SK-N-SH treated with all-trans-retinoic acid at 6 μM for 48 hours (cell line): ENCODE results near the gene TMEM231.

ENCODE experiments used
- ATAC-seq: fragments of 200-7000 bp; cut with Tn5 transposase; 3 replicates; pipeline ENCODE4 v1.9.1; 2020; ENCODE audit warnings: mild to moderate bottlenecking, moderate library complexity
- ARNTL ChIP-seq: fragments of 450-650 bp; formaldehyde crosslinking; IDR thresholded peaks from 2 replicates; pipeline ENCODE4 v1.5.0; 2020; ENCODE audit warnings: low read depth, mild to moderate bottlenecking, moderate library complexity, borderline replicate concordance
- BACH2 ChIP-seq: fragments of 250-450 bp; sonication (Bioruptor Pico); IDR thresholded peaks from 2 replicates; pipeline ENCODE4 v1.9.0; 2021; ENCODE audit warnings: mild to moderate bottlenecking, borderline replicate concordance
- CSDC2 ChIP-seq: fragments of 250-450 bp; sonication (Bioruptor Pico); IDR thresholded peaks from 2 replicates; pipeline ENCODE4 v1.5.0; 2020; ENCODE audit warnings: mild to moderate bottlenecking, moderate library complexity
- ESRRG ChIP-seq: fragments of 250-450 bp; sonication (Bioruptor Pico); IDR thresholded peaks from 2 replicates; pipeline ENCODE4 v1.6.1; 2021; ENCODE audit warnings: mild to moderate bottlenecking
- GLIS3 ChIP-seq: fragments of 250-450 bp; sonication (Bioruptor Pico); IDR thresholded peaks from 2 replicates; pipeline ENCODE4 v1.5.0; 2020; ENCODE audit warnings: mild to moderate bottlenecking, moderate library complexity
- ISL1 ChIP-seq: fragments of 250-450 bp; sonication (Bioruptor Pico); IDR thresholded peaks from 2 replicates; pipeline ENCODE4 v2.1.2; 2022; ENCODE audit warnings: mild to moderate bottlenecking, moderate library complexity
- OSR1 ChIP-seq: fragments of 250-450 bp; sonication (Bioruptor Pico); IDR thresholded peaks from 2 replicates; pipeline ENCODE4 v1.8.0; 2022; ENCODE audit warnings: moderate library complexity, mild to moderate bottlenecking, inconsistent platforms
- SNAI2 ChIP-seq: fragments of 250-450 bp; sonication (Bioruptor Pico); IDR thresholded peaks from 2 replicates; pipeline ENCODE4 v1.5.0; 2020; ENCODE audit warnings: mild to moderate bottlenecking, moderate library complexity
- TCF4 ChIP-seq: fragments of 250-450 bp; sonication (Bioruptor Pico); IDR thresholded peaks from 2 replicates; pipeline ENCODE4 v1.8.0; 2021; ENCODE audit warnings: mild to moderate bottlenecking, moderate library complexity, borderline replicate concordance
- TOX ChIP-seq: fragments of 250-450 bp; sonication (Bioruptor Pico); IDR thresholded peaks from 2 replicates; pipeline ENCODE4 v1.8.0; 2021; ENCODE audit warnings: mild to moderate bottlenecking, moderate library complexity, borderline replicate concordance
- ZC3H10 ChIP-seq: fragments of 250-450 bp; sonication (Bioruptor Pico); IDR thresholded peaks from 2 replicates; pipeline ENCODE4 v1.5.1; 2021; ENCODE audit warnings: mild to moderate bottlenecking, moderate library complexity
- ZFP3 ChIP-seq: fragments of 250-450 bp; sonication (Bioruptor Pico); IDR thresholded peaks from 2 replicates; pipeline ENCODE4 v1.5.0; 2020; ENCODE audit warnings: mild to moderate bottlenecking, moderate library complexity
- ZFP30 ChIP-seq: fragments of 450-650 bp; formaldehyde crosslinking; IDR thresholded peaks from 2 replicates; pipeline ENCODE4 v1.5.0; 2022; ENCODE audit warnings: mild to moderate bottlenecking, moderate library complexity
- ZNF565 ChIP-seq: fragments of 450-650 bp; formaldehyde crosslinking; conservative IDR thresholded peaks from 2 replicates; pipeline ENCODE4 v1.5.0; 2020; ENCODE audit warnings: low read depth, mild to moderate bottlenecking, moderate library complexity
- ZNF70 ChIP-seq: fragments of 450-650 bp; formaldehyde crosslinking; IDR thresholded peaks from 2 replicates; pipeline ENCODE4 v1.5.0; 2020; ENCODE audit warnings: mild to moderate bottlenecking, moderate library complexity
- TF ChIP-seq, protein P1 (sequence below): fragments of 250-450 bp; sonication (Bioruptor Pico); IDR thresholded peaks from 2 replicates; pipeline ENCODE4 v1.5.0; 2020; ENCODE audit warnings: mild to moderate bottlenecking, moderate library complexity
- TF ChIP-seq, protein P2 (sequence below): fragments of 250-450 bp; sonication (Bioruptor Pico); IDR thresholded peaks from 2 replicates; pipeline ENCODE4 v1.8.0; 2020; ENCODE audit warnings: mild to moderate bottlenecking, moderate library complexity, borderline replicate concordance
- TF ChIP-seq, protein P3 (sequence below): fragments of 250-450 bp; sonication (Bioruptor Pico); IDR thresholded peaks from 2 replicates; pipeline ENCODE4 v1.5.1; 2021; ENCODE audit warnings: mild to moderate bottlenecking, moderate library complexity
- TF ChIP-seq, protein P4 (sequence below): fragments of 250-450 bp; sonication (Bioruptor Pico); IDR thresholded peaks from 2 replicates; pipeline ENCODE4 v1.5.1; 2020; ENCODE audit warnings: low read depth, mild to moderate bottlenecking, moderate library complexity
- TF ChIP-seq, protein P5 (sequence below): fragments of 250-450 bp; sonication (Bioruptor Pico); IDR thresholded peaks from 2 replicates; pipeline ENCODE4 v1.8.0; 2021; ENCODE audit warnings: low read depth, mild to moderate bottlenecking, moderate library complexity, borderline replicate concordance

Gene TMEM231

DNA sequence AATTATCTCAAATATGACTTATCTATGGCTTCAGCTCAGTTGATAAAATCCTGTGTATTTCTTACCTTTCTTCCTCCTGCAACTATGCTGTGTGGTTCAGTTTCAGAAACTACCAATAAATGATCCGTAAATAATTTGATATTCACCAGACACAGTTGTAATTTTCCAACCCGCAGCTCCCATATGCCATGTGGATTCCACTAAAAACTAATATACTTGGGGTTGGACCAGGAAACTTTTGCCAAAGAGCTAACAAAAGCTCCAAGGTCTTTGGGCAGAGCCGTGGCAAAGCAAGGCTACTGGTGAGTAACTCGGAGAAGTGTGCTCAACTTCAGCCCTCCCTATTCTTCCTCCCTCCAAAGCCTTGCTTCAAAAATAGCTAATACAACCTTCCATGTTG is 58.5 kb downstream of the TMEM231 start:
- TF ChIP-seq GLIS3 (CRISPR knock-in tag), result no peak
- TF ChIP-seq, protein P1, sequence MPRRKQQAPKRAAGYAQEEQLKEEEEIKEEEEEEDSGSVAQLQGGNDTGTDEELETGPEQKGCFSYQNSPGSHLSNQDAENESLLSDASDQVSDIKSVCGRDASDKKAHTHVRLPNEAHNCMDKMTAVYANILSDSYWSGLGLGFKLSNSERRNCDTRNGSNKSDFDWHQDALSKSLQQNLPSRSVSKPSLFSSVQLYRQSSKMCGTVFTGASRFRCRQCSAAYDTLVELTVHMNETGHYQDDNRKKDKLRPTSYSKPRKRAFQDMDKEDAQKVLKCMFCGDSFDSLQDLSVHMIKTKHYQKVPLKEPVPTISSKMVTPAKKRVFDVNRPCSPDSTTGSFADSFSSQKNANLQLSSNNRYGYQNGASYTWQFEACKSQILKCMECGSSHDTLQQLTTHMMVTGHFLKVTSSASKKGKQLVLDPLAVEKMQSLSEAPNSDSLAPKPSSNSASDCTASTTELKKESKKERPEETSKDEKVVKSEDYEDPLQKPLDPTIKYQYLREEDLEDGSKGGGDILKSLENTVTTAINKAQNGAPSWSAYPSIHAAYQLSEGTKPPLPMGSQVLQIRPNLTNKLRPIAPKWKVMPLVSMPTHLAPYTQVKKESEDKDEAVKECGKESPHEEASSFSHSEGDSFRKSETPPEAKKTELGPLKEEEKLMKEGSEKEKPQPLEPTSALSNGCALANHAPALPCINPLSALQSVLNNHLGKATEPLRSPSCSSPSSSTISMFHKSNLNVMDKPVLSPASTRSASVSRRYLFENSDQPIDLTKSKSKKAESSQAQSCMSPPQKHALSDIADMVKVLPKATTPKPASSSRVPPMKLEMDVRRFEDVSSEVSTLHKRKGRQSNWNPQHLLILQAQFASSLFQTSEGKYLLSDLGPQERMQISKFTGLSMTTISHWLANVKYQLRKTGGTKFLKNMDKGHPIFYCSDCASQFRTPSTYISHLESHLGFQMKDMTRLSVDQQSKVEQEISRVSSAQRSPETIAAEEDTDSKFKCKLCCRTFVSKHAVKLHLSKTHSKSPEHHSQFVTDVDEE (CRISPR knock-in tag), result no peak
- no peak for ATAC-seq

DNA sequence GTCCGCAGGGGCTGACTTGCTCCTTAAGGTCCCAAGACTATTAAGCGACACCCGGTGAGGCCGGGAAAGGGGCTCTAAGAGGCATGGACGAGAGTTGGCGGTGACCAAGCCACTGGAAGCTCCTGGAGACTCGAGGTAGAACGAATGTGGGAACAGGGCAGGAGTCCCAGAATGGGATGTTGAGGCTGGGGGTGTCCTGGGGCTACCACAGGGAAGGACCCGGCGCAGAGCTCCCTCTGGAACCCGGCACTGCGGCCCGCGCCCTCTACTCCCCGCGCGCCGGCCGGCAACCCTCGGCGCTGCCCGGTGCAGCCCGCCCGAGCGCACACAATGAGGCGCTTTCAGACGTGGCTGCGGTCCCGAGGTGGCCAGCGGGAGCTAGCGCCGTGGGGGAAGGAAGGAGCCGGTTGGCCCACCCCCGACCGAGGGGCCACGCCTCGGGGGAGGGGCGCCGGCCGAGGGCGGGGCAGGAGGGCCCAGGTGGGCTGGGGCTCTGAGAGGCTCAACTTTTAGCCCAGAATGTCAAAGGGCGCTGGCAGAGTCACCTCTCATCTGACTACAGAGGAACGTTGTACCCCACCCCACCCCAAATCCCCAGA is 60.9 kb downstream of the TMEM231 start, which contains the start of gene CHST6:
Gene CHST6 (minus strand): TSS at position 366 of the 599 bp plus-strand sequence. CDS start 15,613 bp downstream, outside the sequence.
- TF ChIP-seq BACH2 (CRISPR knock-in tag) (no peak), TOX (CRISPR knock-in tag) (no peak), OSR1 (CRISPR knock-in tag) (no peak), GLIS3 (CRISPR knock-in tag) (no peak), ZNF70 (no peak), ISL1 (no peak), TCF4 (CRISPR knock-in tag) (no peak), ZFP3 (CRISPR knock-in tag) (no peak), ZFP30 (CRISPR knock-in tag) (no peak)
- TF ChIP-seq, protein P2, sequence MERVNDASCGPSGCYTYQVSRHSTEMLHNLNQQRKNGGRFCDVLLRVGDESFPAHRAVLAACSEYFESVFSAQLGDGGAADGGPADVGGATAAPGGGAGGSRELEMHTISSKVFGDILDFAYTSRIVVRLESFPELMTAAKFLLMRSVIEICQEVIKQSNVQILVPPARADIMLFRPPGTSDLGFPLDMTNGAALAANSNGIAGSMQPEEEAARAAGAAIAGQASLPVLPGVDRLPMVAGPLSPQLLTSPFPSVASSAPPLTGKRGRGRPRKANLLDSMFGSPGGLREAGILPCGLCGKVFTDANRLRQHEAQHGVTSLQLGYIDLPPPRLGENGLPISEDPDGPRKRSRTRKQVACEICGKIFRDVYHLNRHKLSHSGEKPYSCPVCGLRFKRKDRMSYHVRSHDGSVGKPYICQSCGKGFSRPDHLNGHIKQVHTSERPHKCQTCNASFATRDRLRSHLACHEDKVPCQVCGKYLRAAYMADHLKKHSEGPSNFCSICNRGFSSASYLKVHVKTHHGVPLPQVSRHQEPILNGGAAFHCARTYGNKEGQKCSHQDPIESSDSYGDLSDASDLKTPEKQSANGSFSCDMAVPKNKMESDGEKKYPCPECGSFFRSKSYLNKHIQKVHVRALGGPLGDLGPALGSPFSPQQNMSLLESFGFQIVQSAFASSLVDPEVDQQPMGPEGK, result no peak
- TF ChIP-seq, protein P3, sequence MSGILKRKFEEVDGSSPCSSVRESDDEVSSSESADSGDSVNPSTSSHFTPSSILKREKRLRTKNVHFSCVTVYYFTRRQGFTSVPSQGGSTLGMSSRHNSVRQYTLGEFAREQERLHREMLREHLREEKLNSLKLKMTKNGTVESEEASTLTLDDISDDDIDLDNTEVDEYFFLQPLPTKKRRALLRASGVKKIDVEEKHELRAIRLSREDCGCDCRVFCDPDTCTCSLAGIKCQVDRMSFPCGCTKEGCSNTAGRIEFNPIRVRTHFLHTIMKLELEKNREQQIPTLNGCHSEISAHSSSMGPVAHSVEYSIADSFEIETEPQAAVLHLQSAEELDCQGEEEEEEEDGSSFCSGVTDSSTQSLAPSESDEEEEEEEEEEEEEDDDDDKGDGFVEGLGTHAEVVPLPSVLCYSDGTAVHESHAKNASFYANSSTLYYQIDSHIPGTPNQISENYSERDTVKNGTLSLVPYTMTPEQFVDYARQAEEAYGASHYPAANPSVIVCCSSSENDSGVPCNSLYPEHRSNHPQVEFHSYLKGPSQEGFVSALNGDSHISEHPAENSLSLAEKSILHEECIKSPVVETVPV (CRISPR knock-in tag), result no peak
- TF ChIP-seq, protein P1 (CRISPR knock-in tag), result no peak
- ATAC-seq, result peak; percentile 64

DNA sequence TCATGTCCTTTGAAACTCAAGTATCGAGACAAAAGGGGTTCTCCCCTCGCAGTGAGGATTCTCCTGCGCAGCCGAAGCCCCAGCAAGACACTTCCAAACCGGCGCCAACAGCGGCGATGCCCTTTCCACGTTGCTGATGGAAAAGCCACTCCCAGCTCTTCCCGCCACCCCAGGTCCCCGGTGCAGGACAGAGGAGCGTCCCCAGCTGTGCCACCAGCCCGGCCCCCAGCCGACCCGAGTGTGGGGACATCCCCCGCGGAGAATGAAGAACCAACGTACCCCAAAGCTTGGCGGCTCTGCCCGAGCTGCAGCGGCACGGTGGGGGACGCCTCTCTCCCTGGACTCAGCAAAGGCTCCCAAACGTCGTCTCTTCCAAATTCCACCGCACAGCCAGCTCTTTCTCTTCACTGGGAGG is 61.4 kb downstream of the TMEM231 start:
- ATAC-seq, result no peak
- TF ChIP-seq, protein P4, sequence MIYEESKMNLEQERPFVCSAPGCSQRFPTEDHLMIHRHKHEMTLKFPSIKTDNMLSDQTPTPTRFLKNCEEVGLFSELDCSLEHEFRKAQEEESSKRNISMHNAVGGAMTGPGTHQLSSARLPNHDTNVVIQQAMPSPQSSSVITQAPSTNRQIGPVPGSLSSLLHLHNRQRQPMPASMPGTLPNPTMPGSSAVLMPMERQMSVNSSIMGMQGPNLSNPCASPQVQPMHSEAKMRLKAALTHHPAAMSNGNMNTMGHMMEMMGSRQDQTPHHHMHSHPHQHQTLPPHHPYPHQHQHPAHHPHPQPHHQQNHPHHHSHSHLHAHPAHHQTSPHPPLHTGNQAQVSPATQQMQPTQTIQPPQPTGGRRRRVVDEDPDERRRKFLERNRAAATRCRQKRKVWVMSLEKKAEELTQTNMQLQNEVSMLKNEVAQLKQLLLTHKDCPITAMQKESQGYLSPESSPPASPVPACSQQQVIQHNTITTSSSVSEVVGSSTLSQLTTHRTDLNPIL, result no peak
- TF ChIP-seq ZNF70, result no peak
- no peak for TF ChIP-seq ZNF565 (CRISPR knock-in tag)
- TF ChIP-seq, protein P5, sequence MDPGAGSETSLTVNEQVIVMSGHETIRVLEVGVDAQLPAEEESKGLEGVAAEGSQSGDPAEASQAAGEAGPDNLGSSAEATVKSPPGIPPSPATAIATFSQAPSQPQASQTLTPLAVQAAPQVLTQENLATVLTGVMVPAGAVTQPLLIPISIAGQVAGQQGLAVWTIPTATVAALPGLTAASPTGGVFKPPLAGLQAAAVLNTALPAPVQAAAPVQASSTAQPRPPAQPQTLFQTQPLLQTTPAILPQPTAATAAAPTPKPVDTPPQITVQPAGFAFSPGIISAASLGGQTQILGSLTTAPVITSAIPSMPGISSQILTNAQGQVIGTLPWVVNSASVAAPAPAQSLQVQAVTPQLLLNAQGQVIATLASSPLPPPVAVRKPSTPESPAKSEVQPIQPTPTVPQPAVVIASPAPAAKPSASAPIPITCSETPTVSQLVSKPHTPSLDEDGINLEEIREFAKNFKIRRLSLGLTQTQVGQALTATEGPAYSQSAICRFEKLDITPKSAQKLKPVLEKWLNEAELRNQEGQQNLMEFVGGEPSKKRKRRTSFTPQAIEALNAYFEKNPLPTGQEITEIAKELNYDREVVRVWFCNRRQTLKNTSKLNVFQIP (CRISPR knock-in tag), result no peak
- no peak for TF ChIP-seq CSDC2 (CRISPR knock-in tag)
- TF ChIP-seq SNAI2 (CRISPR knock-in tag), result no peak
- TF ChIP-seq, protein P3 (CRISPR knock-in tag), result no peak
- TF ChIP-seq, protein P1 (CRISPR knock-in tag), result no peak
- TF ChIP-seq ARNTL (CRISPR knock-in tag), result no peak
- no peak for TF ChIP-seq ESRRG (CRISPR knock-in tag)
- no peak for TF ChIP-seq TOX (CRISPR knock-in tag)
- TF ChIP-seq BACH2 (CRISPR knock-in tag), result no peak
- TF ChIP-seq ZC3H10 (CRISPR knock-in tag), result no peak
- TF ChIP-seq ZFP3 (CRISPR knock-in tag), result no peak
- TF ChIP-seq ZFP30 (CRISPR knock-in tag), result no peak
